HL-60 (cell line): ENCODE measurements around the gene SPESP1.

Experiments
- CTCF ChIP-seq: IDR thresholded peaks from one replicate; pipeline ENCODE4 v1.5.1; 2011; ENCODE audit warnings: low read length, control low read depth, inconsistent platforms; ENCODE audit not compliant: insufficient read depth
- POLR2AphosphoS5 ChIP-seq: IDR thresholded peaks from 2 replicates; pipeline ENCODE4 v1.6.1; 2012; ENCODE audit warnings: low read depth
- TF ChIP-seq, protein P1 (sequence below): IDR thresholded peaks from 2 replicates; pipeline ENCODE4 v1.6.1; 2012; ENCODE audit warnings: low read depth; ENCODE audit not compliant: insufficient replicate concordance

DNA sequence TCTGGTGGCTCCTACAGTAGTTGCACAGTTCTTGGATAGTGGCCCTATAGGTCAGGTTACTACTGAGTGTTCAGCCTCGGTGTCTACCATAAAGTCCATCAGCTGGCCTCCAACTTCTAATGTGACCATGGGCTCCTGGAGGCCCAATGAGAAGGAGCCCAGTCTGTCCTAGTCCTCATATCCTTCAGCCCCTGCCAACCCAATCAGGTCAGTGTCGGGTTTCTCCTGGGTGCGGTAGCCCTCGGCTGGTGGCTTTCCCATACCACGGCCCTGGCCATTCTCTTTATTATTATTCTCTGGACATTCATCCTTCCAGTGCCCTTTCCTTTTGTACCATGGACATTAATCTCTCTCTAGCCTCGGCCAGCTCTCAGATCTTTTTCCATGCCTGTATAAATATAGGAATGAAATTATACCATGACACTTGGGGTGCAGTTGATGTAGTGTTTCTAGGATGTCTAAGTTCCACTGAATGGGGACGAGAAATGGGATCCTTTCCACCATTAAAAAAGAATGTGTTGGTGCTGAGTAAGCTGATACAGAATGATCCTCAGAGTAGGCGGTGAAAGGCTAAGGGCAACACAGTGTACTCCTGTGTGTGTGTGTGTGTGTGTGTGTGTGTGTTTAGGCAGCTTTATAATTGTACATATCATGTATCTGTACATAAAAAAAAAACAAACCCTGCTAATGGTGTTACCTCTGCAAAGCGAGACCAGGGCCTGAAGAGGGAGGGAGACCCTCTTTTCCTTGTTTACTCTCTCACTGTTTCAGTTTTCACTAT lies 64.8 kb downstream of the SPESP1 start:
- TF ChIP-seq POLR2AphosphoS5 (no peak), CTCF (no peak)
- TF ChIP-seq, protein P1, sequence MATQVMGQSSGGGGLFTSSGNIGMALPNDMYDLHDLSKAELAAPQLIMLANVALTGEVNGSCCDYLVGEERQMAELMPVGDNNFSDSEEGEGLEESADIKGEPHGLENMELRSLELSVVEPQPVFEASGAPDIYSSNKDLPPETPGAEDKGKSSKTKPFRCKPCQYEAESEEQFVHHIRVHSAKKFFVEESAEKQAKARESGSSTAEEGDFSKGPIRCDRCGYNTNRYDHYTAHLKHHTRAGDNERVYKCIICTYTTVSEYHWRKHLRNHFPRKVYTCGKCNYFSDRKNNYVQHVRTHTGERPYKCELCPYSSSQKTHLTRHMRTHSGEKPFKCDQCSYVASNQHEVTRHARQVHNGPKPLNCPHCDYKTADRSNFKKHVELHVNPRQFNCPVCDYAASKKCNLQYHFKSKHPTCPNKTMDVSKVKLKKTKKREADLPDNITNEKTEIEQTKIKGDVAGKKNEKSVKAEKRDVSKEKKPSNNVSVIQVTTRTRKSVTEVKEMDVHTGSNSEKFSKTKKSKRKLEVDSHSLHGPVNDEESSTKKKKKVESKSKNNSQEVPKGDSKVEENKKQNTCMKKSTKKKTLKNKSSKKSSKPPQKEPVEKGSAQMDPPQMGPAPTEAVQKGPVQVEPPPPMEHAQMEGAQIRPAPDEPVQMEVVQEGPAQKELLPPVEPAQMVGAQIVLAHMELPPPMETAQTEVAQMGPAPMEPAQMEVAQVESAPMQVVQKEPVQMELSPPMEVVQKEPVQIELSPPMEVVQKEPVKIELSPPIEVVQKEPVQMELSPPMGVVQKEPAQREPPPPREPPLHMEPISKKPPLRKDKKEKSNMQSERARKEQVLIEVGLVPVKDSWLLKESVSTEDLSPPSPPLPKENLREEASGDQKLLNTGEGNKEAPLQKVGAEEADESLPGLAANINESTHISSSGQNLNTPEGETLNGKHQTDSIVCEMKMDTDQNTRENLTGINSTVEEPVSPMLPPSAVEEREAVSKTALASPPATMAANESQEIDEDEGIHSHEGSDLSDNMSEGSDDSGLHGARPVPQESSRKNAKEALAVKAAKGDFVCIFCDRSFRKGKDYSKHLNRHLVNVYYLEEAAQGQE: no peak
